GM21360 (cell line): ENCODE data around the gene QSOX2.

Experiments
- ATAC-seq: cut with Tn5 transposase; IDR thresholded peaks from one replicate; pipeline ENCODE4 v1.9.1; 2021; ENCODE audit warnings: mild to moderate bottlenecking, moderate library complexity; ENCODE audit not compliant: unreplicated experiment

QSOX2 gene

DNA sequence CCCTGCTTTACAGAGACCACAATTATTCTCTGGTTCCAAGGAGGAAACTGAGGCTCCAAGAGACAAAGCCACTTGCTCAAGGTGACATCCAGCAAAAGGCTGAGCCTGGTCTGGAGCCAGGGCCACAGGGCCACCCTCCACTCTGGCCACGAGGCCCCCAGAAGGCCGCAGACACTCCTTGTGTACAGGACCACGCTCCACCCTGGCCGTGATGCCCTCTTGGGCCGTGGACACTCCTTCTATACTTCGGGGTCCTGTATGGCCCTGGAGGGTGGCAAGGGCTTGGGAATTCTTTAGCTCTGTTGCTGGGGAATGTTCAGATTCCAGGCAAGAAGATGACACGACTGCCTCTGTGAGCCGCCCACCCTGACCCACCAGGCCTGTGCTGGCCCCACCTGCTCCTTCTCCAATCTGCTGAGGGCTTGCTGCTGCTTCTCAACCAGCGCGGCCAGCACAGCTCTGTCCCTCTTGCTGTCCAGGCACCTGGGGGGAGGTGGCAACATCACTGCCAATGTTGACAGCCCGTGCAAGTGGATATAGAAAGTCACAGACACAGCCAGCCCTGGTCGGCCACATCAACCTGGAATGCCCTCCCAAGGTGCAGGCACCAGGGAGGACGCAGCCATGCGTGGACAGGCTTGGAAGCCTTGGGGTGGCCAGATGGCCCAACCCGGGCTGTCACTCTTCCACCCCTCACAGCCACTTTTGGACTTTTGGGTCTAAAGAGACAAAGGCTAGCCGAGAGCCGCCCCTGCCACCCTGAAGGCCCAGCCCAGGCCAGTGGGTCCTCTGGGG lies 20.1 kb upstream of the QSOX2 start:
- no peak for ATAC-seq

DNA sequence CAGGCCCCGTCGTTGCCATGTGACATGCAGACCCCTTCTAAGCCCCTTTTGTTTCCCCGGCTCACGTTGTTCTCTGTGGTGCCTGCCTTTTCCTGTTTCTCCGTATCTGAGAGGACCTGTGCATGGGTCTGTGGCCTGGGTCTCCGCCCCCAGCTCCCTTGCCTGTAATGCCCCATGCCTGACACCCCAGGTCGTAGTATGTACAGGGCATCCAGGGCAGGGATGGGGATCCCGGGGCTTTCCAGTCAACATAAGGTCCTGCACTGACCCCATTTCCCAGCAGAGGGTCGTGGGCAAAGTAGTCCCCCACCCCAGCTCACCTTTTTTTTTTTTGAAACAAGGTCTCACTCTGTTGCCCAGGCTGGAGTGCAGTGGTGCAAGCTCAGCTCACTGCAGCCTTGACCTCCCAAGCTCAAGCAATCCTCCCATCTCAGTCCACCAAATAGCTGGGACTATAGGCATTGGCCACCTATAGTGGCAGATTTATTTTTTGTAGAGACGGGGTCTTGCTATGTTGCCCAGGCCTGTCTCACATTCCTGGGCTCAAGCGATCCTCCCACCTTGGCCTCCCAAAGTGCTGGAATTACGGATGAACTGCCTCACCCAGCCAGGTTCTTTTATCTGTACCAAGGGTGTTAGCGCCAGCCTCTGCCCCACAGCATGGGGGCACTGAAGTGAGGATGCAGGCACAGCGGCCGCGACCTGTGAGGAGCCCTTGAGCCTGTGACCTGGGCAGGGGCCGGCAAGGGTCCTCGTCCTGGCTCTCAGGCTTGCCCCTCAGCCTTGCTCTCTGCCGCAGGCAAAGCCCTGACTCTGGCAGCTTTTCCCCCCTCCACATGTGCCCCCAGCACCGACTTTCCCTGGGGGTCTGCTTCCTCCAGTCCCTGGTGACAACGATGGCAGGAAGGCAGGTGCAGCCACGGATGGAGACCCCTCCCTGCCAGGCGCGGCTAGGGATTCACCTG lies 19.1 kb upstream of the QSOX2 start:
- ATAC-seq = no peak

DNA sequence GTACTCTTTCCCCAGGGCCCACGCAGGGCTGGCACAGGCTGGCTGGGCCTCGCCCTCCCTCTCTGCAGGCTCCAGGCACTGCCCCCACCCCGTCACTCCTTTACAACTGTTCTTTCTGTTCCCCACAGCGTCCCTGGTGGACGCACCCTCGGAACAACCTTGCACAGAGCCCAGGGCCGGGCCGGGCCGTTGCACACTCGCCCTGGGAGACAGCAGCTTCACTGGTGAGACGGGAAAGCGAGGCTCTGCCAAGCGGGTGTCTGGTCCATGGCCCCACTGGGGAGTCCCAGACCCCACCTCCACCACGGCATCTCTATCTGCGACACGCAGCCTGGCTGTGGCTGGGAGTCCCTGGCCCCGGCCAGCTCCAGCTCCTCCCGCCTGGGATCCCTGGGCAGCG lies 18.4 kb upstream of the QSOX2 start:
- ATAC-seq = no peak

DNA sequence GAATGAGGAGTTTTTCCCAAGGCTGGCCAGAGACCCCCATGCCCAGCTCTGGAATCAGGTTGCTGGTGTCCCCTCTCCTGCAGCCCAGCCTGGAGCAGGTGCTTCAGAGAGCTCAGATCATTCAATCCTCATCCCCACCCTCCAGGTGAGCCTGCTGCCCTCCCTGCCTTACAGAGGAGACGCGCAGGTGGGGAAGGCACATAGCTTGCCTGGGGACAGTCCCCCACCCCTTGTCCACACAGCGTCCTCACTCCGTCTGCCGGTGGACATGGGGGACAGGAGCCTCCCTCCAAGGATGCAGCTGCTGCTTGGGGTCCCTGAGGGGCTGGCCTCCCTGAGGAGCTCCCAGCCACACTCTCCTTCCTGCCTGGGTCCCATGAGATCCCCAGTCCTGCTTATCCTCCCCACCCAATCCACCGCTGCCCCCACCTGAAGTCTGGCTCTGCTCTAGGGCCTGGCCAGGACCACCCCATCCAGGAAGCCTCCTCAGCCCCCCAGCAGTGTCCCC lies 17.1 kb upstream of the QSOX2 start:
- ATAC-seq = no peak

DNA sequence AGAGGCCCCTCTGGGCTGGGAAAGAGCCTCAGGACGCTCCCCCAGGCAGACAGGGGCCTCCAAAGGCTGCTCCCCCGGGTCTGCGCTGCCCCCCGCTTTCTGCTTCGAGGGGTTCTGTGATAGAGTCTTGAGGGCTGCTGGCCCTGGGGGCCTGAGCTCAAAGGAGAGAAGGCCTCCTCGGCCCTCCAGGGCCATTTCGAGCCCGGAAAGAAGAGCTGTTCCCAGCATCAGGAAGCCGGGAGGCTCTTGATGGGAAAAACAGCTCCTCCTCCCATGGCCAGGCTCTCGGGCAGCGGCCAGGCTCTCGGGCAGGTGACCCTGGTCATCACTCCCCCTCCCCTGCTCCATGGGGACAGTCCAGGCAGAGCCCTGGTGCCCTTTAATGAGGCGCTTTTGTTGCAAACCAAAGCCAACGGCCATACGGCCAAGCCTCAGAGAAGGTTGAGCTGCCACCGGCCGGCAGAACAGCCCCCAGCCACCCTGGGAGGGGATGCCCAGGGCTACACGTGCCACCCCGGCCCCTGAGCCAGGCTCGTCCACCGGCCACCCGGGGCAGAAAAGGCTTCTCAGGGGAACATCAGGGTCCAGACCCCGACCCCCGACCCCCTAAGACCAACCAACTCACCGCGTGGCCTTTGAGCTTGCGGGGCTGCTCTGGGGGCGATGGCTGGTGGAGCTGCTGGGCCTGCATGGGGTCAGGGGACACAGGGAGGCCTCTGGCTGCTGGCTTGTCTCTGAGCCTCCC lies 16.2 kb upstream of the QSOX2 start:
- no peak for ATAC-seq

DNA sequence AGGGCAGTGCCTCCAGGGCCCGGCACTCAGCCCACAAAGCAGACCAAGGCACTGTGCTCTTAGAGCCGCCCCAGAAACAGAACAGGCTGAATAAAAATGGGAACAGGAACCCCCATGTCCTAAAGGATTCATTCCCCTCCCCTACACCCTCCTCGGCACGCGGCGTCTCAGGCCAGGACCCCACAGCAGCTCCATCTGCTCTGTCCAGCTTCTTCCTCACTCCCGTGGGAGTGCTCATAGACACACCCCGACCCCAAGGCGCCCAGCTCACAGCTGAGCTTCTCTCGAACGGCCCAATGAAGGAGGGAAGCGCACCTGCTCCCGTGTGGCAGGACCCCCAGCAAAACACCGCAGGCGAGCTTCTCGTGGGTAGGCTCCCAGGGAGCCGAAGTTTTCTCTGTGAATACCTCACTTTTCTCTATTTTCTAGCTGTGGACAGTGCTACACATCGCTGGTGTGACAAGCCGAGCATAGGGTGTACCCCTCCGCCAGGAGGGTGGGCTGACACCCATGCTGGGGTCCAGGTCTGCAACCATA lies 15.4 kb upstream of the QSOX2 start:
- ATAC-seq = no peak

DNA sequence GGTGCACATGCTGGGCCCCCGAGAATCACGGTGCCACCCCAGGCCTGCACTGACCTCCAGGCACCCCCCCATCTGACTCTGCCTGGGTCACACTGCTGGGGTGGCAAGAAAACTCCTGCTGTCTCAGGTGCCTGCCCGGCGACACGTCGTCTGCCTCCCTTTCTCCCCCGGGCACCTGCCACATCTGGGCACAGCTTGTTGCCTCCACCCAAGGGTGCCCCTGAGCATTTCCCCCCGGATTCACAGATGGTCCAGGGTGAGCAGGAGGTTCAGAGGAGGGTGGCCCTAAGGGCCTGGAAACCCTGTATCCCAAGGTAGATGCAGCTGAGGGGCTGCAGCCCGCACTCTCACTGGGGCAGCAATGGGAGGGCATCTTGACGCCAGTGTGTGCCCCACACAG lies 14.9 kb upstream of the QSOX2 start:
- ATAC-seq = no peak

DNA sequence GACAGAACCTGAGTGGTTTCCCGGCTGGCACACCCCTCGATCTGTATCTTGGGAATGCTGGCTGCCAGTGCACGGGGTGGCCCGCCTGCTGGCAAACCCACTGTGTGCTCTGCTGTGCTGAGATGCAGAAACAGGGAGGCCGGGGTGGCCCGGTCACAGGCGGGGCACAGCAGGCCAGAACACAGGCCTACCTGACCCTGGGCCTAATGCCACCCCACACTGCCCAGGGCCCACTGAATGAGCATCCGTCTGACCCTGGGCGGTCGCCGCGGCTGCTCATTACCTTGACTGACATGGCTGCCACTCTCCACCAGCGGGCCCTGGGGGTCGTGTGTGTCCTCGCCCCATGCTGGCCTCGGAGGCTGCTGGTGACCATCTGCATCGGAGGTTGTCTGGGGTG lies 14.2 kb upstream of the QSOX2 start:
- no peak for ATAC-seq

DNA sequence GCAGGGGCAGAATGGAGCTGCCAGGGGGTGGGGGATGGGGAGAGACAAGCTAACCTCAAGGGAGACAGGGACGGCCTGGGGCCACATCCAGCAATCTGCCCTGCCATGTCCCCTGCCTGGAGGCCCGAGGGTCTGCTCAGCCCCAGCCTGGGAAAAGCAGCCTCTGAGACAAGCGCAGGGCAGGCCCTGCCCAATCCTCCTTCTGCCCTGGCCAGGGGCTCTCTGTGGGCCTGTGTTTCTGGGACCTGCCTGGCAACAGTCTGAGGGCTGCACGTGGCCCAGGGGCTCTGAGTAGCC lies 13.9 kb upstream of the QSOX2 start:
- ATAC-seq = no peak

DNA sequence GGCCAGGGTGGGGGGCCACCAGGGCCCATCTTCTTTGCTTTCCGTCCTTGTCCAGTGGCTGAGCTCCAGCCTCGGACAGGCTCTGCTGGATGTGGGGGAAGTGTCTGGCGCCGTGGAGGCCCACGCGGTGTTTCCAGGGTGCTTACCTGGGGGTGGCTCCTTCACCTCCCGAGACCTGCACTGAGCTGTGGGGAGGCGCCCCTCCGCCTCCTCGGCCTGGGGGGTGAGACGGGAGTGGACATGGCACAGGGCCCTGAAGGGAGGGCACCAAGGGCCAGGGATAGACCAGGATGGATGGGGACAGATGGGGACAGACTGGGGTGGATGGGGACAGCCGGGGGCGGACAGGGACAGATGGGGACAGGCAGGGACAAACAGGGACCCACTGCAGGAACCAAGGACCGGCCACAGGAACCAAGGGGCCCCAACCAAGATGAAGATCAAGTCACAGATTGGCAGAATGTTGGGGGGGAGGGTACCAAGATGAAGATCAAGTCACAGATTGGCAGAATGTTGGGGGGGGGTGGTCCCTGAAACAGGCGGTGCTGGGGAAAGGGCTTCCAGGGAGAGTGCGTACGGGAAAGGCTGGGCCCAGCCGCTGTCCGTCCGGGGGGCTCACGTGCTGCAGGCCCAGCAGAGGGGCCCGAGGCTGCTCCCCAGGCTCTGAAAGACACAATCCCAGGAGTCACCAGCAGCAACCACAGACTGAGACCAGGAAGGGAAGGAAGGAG lies 13.3 kb upstream of the QSOX2 start:
- ATAC-seq = no peak

DNA sequence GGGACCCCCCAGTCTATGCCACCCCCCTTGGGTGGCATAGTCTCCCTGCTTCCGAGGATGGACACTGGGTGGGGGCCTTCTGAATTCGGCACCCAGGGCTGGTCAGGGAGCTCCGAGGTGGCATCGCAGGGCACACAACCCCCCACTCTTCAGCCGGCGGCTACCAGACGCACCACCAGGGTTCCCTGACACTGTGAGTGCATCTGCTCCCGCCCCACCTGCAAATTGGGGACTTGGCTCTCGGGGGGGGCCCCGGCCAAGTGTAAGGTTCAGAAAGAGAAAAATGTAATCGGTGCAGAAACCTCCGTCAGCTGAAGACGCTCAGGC lies 12.7 kb upstream of the QSOX2 start:
- no peak for ATAC-seq

DNA sequence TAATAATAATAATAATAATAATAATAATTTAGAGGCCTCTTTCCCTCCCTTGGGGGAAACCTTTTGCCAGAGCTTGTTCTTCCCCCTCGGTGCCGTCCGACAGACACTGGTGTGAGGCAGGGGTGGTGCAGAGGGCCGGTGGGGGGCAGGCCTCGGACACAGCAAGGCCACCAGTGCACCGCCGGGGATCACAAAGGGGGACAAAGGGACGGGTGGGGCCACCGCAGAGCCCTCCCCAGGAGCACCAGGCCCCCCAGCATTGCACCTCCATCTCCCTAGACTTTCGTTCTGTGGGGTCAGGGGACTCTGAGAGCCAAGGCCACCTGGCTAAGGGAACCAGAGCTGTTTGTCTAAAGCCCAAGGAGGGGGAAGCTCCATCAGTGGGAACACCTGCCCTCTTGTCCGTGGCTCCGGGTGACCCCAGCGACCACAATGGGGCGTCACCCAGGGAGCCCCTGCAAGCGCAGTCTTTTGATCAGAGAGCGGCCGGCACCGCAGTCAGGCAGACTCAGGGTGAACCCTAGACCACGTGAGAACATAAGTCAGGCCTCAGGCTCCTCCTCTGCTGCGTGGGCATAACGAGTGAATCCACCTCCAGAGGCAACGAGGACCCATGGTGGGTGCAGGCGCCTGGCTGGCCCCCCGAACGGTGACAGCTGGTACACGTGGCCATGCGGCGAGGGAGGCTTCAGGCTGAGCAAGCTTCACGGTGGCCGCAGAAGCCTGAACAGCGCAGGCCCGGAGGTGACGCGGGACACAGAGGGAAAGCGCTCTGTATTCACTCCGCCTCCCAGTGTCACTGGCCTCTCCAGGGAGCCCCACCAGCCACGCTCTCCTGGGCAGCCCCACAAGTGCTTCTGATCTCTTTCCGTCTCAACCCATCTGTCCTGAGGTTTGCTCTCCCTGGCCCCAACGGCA lies 12.0 kb upstream of the QSOX2 start:
- no peak for ATAC-seq

DNA sequence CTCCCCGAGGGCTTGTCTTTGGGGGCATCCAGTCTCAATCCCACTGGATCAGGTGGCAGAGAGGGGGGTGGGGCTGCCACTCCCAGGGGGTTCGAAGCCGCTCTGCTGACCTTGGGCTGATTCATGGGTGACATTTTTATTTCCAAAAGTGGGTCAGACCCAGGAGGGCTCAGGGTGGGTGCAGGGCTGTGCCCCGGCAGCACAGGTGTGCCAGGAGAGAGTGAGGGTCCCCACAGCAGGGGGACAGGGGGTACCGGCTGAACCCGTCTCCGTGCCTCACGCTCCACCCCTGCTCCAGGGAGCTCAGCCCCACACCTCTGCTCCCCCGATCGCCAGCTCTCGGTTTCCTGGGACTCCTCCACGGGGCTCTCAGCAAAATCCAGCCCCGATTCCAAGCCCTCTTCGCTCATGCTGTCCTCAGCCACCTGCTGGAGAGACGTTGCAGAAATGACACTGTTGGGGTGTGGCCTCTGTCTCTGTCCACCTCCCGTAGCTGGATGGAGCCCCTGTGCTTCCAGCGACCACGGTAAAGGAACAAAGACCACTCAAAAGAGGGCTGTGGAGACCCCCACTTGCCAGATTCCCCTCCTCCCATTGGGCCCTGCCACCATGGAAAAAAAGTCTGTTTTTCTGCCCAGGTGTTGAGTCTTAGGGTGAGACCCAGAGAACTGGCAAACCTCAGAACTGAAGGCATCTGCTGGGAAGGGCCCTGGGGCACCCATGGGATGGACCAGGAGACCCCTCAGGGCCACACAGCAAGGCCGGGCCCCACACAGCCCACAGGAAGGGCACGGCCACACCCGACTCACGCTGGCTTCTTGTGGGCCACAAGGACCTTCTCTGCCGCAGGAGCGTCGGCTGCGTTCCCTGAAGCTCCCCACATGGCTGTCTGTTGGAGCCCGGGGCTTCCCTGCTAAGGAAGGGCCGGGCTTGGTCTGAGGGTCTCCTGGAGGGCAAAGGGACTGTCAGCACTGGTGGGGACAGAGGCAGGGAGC lies 10.6 kb upstream of the QSOX2 start:
- no peak for ATAC-seq

DNA sequence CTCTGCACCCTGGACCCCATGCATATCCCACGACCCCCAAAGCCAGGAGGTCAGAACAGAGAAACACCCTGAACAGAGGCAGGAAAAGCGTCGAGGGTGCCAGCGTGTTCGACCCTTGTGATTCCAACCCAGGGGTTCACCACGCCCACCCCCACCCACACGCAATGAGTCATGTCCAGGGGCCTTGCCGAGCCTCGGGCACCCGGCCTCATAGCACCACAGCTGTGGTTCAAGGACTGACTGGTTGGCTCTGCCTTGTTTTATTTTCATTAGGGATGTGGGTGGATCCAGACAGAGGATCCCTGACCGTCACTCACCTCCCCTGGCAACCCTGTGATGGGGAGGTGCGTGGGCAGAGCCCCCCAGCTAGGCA lies 9.5 kb upstream of the QSOX2 start:
- no peak for ATAC-seq

DNA sequence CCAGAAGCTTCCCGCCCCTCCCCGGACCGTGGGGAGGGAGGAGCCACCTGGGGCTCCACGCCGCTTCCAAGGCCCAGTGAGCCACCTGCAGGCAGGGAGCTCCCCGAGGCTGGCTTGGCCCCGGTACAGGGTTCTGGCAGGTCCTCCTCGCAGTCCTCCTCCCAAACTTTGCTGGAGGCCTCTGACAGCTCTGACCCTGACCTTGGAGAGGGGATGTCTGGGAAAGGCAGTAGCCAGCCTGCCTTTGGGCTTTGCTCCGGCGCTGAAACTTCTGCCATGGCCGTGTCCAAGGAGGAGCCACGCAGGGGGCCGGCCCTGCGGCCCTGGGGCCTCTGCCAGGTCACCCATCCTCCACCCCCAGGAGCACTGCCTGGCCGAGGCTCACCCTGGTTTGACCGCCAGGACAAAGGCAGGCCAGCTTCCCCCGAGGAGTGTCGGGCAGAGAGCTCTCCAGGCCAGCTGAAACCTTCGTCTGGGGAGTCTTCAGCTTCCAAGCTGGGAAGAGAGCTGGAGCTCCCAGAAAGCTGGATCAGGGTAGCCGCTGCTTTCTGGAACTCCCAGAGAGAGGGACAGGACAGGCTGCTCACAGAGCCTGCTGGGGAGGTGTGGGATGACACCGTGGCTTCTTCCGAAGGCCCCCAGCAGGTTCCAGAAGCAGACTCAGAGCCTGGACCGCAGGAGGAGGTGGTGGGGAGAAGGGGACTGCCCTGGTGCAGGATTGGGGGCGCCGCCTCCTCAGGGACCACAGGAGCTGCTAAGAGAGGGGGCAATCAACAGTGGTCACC lies 9.0 kb upstream of the QSOX2 start:
- ATAC-seq = no peak

DNA sequence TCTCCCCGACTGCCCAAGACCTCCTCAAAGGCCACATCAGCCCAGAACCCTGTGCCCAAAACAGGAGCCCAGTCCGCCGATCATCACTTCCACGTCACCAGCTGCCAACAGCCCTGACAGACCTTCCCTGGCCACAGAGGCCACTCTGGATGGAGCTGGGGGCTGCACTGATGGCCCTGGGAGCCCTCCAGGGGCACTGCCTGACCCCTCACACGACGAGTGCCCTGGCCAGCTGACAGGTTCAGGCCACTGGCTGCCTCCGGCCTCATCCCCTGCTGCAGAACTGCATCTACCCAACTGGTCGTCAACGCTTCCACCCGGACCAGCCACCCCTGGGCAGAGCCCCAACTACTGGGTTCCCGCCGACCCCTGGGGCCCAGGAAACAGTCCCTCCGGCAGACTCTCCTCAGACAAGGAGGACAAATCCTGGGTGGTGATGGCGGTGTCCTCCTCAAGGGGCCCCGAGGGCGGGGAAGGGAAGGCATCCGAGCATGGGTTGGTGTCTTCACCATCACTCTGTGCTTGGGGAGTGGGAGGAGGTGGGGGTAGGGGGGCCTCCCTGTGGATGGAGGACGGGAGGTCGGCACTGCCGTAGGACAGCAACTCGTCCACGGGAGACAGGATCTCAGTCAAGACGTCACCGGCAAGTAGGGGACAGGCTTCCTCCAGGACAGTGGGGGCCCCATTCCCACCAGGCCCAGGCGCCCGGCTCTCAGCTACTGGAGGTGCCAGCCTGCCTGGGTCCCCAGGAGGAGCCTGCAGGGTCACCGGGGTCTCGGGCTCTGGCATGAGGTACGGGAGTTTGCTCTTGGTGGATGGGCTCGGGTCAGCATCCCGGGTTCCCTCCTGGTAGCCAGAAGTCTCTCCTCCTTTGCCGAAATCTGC lies 7.9 kb upstream of the QSOX2 start:
- no peak for ATAC-seq

DNA sequence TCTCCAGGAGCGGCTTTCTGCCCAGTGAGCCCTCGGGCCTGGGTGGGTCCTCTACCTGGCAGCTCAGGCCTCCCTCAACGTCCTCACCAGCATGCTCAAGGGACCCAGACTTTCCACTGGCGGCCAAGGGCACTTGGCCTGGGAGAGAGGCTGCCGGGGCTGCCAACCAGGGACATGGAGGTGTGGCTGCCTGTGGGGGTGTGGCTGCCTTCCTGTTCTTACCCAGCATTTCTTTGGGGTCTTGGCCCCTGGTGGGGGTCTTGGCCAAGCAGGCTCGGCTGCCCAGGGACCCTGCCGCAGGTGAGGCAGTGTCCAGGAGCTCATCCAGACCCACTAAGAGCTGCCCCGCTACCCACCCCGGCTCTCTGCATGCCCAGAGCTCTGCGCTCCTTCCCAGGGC lies 7.2 kb upstream of the QSOX2 start:
- no peak for ATAC-seq
